ENCODE data around the gene CPZ.
"Not testable (repeated sequence)": the region's sequence is repeated elsewhere in the genome, so short reads cannot be mapped to it uniquely, and the experiment has no call there.

The CPZ gene

GRCh38 chr4:8630240-8630905 lies 37.8 kb downstream of the CPZ start:
- not testable (repeated sequence) for H3K27me3 ChIP-seq (ENCODE audit: insufficient read depth, low read length); H3K79me2 ChIP-seq (ENCODE audit: insufficient read depth, low read length); H3K9me2 ChIP-seq (ENCODE audit: low read depth, low read length); H3K4me3 ChIP-seq (ENCODE audit: low read depth, low read length, poor library complexity, severe bottlenecking); H3F3A ChIP-seq (ENCODE audit: insufficient read depth, low read length); H3K9ac ChIP-seq (ENCODE audit: low read length); H3K4me1 ChIP-seq (ENCODE audit: insufficient read depth, low read length, severe bottlenecking); H3K27ac ChIP-seq (ENCODE audit: low read depth, low read length, poor library complexity, severe bottlenecking); H4K20me1 ChIP-seq (ENCODE audit: insufficient read depth, low read length); H3K9me3 ChIP-seq (ENCODE audit: low read length); H2AFZ ChIP-seq (ENCODE audit: low read length); H3K4me2 ChIP-seq (ENCODE audit: low read length); H3K36me3 ChIP-seq (ENCODE audit: insufficient read depth, low read length)

- H3K27ac ChIP-seq (ENCODE audit: low read depth, low read length, poor library complexity, severe bottlenecking); H3K79me2 ChIP-seq (ENCODE audit: insufficient read depth, low read length); H3K4me2 ChIP-seq (ENCODE audit: low read length); H3K9me3 ChIP-seq (ENCODE audit: low read length); H3K9ac ChIP-seq (ENCODE audit: low read length); H3K36me3 ChIP-seq (ENCODE audit: insufficient read depth, low read length); H4K20me1 ChIP-seq (ENCODE audit: insufficient read depth, low read length); H3K4me3 ChIP-seq (ENCODE audit: low read depth, low read length, poor library complexity, severe bottlenecking); H3F3A ChIP-seq (ENCODE audit: insufficient read depth, low read length); H3K27me3 ChIP-seq (ENCODE audit: insufficient read depth, low read length); H3K9me2 ChIP-seq (ENCODE audit: low read depth, low read length); H3K4me1 ChIP-seq (ENCODE audit: insufficient read depth, low read length, severe bottlenecking); H2AFZ ChIP-seq (ENCODE audit: low read length): not testable (repeated sequence)
Observed at GRCh38 chr4:8631896-8632295, 39.3 kb downstream of the CPZ start.

- H3K36me3 ChIP-seq (ENCODE audit: insufficient read depth, low read length); H3K9ac ChIP-seq (ENCODE audit: low read length); H3K4me1 ChIP-seq (ENCODE audit: insufficient read depth, low read length, severe bottlenecking); H3F3A ChIP-seq (ENCODE audit: insufficient read depth, low read length); H3K27ac ChIP-seq (ENCODE audit: low read depth, low read length, poor library complexity, severe bottlenecking); H3K79me2 ChIP-seq (ENCODE audit: insufficient read depth, low read length); H2AFZ ChIP-seq (ENCODE audit: low read length); H3K9me3 ChIP-seq (ENCODE audit: low read length); H3K9me2 ChIP-seq (ENCODE audit: low read depth, low read length); H4K20me1 ChIP-seq (ENCODE audit: insufficient read depth, low read length); H3K4me3 ChIP-seq (ENCODE audit: low read depth, low read length, poor library complexity, severe bottlenecking); H3K4me2 ChIP-seq (ENCODE audit: low read length); H3K27me3 ChIP-seq (ENCODE audit: insufficient read depth, low read length): not testable (repeated sequence)
Observed at GRCh38 chr4:8634773-8635172, 42.2 kb downstream of the CPZ start.

GRCh38 chr4:8635897-8636554 lies 43.5 kb downstream of the CPZ start:
- H3K27ac ChIP-seq (ENCODE audit: low read depth, low read length, poor library complexity, severe bottlenecking); H4K20me1 ChIP-seq (ENCODE audit: insufficient read depth, low read length); H3K4me2 ChIP-seq (ENCODE audit: low read length); H3F3A ChIP-seq (ENCODE audit: insufficient read depth, low read length); H3K4me1 ChIP-seq (ENCODE audit: insufficient read depth, low read length, severe bottlenecking); H3K79me2 ChIP-seq (ENCODE audit: insufficient read depth, low read length); H2AFZ ChIP-seq (ENCODE audit: low read length); H3K4me3 ChIP-seq (ENCODE audit: low read depth, low read length, poor library complexity, severe bottlenecking); H3K27me3 ChIP-seq (ENCODE audit: insufficient read depth, low read length); H3K9me2 ChIP-seq (ENCODE audit: low read depth, low read length); H3K9ac ChIP-seq (ENCODE audit: low read length); H3K9me3 ChIP-seq (ENCODE audit: low read length); H3K36me3 ChIP-seq (ENCODE audit: insufficient read depth, low read length): not testable (repeated sequence)

GRCh38 chr4:8637456-8637984 lies 45.0 kb downstream of the CPZ start:
- H3K4me1 ChIP-seq (ENCODE audit: insufficient read depth, low read length, severe bottlenecking), result no peaks in the 10 kb centered on the region
- H3K4me3 ChIP-seq (ENCODE audit: low read depth, low read length, poor library complexity, severe bottlenecking), result no peak overlapping the region
- no peak overlapping the region for H3K9ac ChIP-seq (ENCODE audit: low read length)
- H3F3A ChIP-seq (ENCODE audit: insufficient read depth, low read length), result no peaks in the 10 kb centered on the region
- no peaks in the 10 kb centered on the region for H3K79me2 ChIP-seq (ENCODE audit: insufficient read depth, low read length)
- H3K27ac ChIP-seq (ENCODE audit: low read depth, low read length, poor library complexity, severe bottlenecking), result no peak overlapping the region
- H3K9me3 ChIP-seq (ENCODE audit: low read length), result no peaks in the 10 kb centered on the region
- H3K36me3 ChIP-seq (ENCODE audit: insufficient read depth, low read length), result no peaks in the 10 kb centered on the region
- no peak overlapping the region for H2AFZ ChIP-seq (ENCODE audit: low read length)
- no peaks in the 10 kb centered on the region for H3K27me3 ChIP-seq (ENCODE audit: insufficient read depth, low read length)
- no peaks in the 10 kb centered on the region for H3K9me2 ChIP-seq (ENCODE audit: low read depth, low read length)
- no peak for TF ChIP-seq CTCF (IDR thresholded peaks at IDR 0.05; ENCODE audit: low read length)
- no peak for TF ChIP-seq EZH2 (IDR thresholded peaks at IDR 0.05; ENCODE audit: borderline replicate concordance, low read length)
- H4K20me1 ChIP-seq (ENCODE audit: insufficient read depth, low read length), result no peaks in the 10 kb centered on the region
- no peak overlapping the region for H3K4me2 ChIP-seq (ENCODE audit: low read length)

Data from OCI-LY1 (cell line).